GM12801 (cell line): ENCODE measurements around the gene KAT6B.

Experiments
- CTCF ChIP-seq: IDR thresholded peaks from one replicate; pipeline ENCODE4 v1.5.1; 2011; ENCODE audit warnings: control low read depth; ENCODE audit not compliant: insufficient read length; ENCODE audit errors: extremely low read depth

Gene KAT6B

GRCh38 chr10:74909670-74910069 lies 83.3 kb downstream of the KAT6B start:
- TF ChIP-seq CTCF: no peak

GRCh38 chr10:74910241-74910975 lies 84.0 kb downstream of the KAT6B start:
- no peak for TF ChIP-seq CTCF

GRCh38 chr10:74910976-74911350 lies 84.6 kb downstream of the KAT6B start:
- no peak for TF ChIP-seq CTCF

- TF ChIP-seq CTCF: no peak
Measured at GRCh38 chr10:74912182-74912581, 85.8 kb downstream of the KAT6B start.

- no peak for TF ChIP-seq CTCF
Measured at GRCh38 chr10:74912682-74913081, 86.3 kb downstream of the KAT6B start.

- no peak for TF ChIP-seq CTCF
Measured at GRCh38 chr10:74913377-74913979, 87.1 kb downstream of the KAT6B start.

GRCh38 chr10:74916283-74916682 lies 89.9 kb downstream of the KAT6B start:
- no peak for TF ChIP-seq CTCF
